Spleen (tissue), 7 donors: Measurements from ENCODE around the gene PPIC.

Experiments used
- POLR2A ChIP-seq, 3 donors: fragments of 450-650 bp; IDR thresholded peaks; one replicate each; pipeline ENCODE4 v1.5.1; 2017; ENCODE audit warnings: antibody characterized with exemption in 3 of 3, mild to moderate bottlenecking in 1 of 3
- POLR2AphosphoS5 ChIP-seq, 3 donors: sonication (generic); formaldehyde crosslinking; IDR thresholded peaks; one replicate each; pipeline ENCODE4 v1.5.1; 2017; ENCODE audit warnings: antibody characterized with exemption in 3 of 3
- TF ChIP-seq, protein P1 (sequence below), 11 experiments: fragments of 200-600 bp in 7 of 11; fragments of 450-650 bp in 4 of 11; sonication (generic) in 4 of 11; IDR thresholded peaks in 8 of 11; conservative IDR thresholded peaks in 3 of 11; 1 replicate in 7 of 11; 2 replicates in 4 of 11; pipeline versions ENCODE4 v1.4.0 to v1.8.0; 2016 to 2021; ENCODE audit warnings: antibody characterized with exemption in 11 of 11, inconsistent platforms in 4 of 11, mild to moderate bottlenecking in 1 of 11
- donor health status: DM: no; HTN: no; CAD: no; lungs with moderate emphysema.
- donor health status: DM: no; HTN: no; CAD: no.
- donor health status: DM: no; HTN: no; CAD: no.

DNA sequence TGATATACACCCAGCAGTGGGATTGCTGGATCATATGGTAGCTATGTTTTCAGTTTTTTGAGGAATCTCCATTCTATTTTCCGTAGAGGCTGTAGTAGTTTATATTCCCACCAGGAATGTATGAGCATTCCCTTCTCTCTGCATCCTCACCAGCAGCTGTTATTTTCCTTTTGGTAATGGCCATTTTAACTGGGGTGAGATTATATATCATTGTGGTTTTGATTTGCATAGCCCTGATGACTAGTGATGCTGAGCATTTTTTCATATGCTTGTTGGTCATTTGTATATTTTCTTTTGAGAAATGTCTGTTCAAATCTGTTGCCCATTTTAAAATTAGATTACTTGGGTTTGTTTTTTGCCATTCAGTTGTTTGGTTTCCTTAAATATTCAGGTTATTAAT is 11.2 kb upstream of the PPIC start:
- TF ChIP-seq, protein P1, sequence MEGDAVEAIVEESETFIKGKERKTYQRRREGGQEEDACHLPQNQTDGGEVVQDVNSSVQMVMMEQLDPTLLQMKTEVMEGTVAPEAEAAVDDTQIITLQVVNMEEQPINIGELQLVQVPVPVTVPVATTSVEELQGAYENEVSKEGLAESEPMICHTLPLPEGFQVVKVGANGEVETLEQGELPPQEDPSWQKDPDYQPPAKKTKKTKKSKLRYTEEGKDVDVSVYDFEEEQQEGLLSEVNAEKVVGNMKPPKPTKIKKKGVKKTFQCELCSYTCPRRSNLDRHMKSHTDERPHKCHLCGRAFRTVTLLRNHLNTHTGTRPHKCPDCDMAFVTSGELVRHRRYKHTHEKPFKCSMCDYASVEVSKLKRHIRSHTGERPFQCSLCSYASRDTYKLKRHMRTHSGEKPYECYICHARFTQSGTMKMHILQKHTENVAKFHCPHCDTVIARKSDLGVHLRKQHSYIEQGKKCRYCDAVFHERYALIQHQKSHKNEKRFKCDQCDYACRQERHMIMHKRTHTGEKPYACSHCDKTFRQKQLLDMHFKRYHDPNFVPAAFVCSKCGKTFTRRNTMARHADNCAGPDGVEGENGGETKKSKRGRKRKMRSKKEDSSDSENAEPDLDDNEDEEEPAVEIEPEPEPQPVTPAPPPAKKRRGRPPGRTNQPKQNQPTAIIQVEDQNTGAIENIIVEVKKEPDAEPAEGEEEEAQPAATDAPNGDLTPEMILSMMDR (IDR thresholded peaks at IDR 0.05 in 8 of 11, conservative IDR thresholded peaks at IDR 0.05 in 3 of 11), result no peak
- TF ChIP-seq POLR2AphosphoS5 (IDR thresholded peaks at IDR 0.05) (no peak), POLR2A (IDR thresholded peaks at IDR 0.05) (no peak)
